Tongue (tissue), 2 donors: ENCODE results near the gene STAMBPL1. TPM values are rescaled to one million over a fixed set of nuclear protein-coding genes. Genes with fewer than 3 reads are reported as not detected.
"Not testable (repeated sequence)": the region's sequence is repeated elsewhere in the genome, so short reads cannot be mapped to it uniquely, and the experiment has no call there.

Experiments
- DNase-seq: peaks from one replicate; pipeline ENCODE4 v3.0.0-alpha.2; 2015
- total RNA-seq: library from RNA; depleted of rRNA; stranded (reverse); fragments of >200 nt; gene quantifications from one replicate; pipeline ENCODE4 v1.2.3, GENCODE V29; 2014

The STAMBPL1 gene
- 17.2 TPM for total RNA-seq

DNA sequence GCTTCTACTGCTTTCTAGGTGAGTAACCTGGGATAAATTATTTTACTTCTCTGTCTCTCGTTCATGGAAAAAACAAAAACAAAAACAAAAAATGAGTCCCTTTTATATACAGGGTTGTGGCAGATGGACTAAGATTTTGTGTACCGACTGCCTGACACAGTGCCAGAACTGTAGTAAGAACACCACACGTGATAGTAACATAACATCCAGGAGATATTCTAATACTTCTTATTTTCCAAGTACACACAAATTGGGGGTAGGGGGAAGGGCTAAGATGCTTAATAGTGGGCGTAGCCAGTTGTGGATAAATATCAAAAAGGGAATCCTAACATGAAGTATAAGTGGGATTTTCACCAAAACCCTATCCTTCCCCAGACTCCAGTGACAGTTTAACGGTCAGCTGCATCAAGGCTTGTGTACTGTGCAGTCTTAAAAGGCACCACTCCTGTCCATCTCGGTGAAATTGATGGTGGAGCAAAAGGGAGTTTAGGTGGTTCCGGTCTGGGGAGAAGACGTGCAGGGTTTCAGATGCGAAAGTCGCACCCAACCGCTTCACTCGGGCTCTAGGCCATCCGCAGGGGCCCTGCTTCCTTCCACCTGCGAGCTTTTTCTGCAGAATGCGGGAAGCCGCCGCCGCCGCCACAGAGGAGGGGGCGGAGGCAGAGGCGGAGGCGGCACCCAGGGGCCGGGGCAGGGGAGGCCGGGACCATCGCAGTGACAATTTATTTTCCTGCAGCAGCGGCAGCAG lies at the start of gene STAMBPL1:
TSS of gene STAMBPL1 (plus strand) at position 712 of the 748 bp plus-strand sequence. CDS start 21,464 bp downstream, outside the sequence.
- peak; percentile 35 for DNase-seq

DNA sequence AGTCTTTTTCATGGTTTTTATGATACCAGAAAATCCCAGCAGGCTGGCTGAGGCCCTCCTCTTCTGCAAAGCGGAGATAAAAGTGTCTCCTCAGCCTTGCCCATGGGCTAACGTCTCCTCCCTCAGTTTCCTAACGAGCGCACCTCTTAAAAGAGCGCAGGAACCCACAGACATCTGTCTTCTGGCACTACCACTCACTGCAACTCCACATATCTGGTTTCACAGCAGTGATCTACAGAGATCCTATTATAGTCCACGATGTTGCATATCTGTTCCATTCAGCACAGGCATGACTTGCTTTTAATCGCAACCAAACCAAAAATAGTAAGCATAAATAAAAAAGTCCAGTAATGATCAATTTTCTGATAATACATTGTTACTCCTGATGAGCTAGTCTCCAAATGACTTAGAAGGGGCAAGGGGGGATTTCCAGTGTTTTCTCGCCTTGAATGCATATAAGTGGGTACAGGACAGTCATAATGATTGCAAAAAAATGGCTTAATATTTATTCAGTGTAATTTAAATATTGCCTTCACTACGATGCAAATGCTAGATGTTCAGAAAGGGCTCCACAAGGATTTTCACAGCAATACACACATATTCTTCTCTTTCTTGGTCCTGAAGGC lies 49.3 kb upstream of the STAMBPL1 start:
- DNase-seq, result no peak

DNA sequence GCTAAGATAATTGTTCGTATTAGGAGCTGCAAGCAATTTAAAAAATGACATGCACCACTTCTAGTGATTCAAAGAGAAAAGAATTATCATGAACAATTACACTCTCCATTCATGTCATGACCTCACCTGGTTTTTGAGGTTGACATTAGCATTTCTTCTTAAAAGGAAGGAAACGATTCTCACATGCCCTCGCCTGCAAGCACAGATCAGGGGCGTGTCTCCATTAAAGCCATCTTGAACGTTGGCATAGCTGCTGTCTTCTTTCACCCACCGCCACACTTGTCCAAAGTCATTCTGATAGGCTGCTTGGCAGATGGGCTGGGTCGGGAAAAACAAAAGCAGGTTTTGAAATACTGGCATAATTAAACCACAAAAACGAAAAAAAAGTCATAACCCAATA lies 48.3 kb upstream of the STAMBPL1 start:
- no peak for DNase-seq

DNA sequence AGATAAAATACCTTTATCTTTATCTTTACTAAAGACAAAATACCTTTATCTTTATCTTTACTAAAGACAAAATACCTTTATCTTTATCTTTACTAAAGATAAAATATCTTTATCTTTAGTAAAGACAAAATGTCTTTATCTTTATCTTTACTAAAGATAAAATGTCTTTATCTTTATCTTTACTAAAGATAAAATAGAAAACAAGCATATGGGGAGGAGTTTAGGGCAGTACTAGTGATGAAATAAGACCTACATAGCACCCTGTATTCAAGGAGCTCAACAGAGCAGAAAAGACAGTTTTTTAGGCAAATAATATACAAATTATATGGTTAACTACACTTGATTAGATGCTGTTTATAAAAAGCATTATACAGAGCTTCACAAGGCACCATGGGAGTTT lies 47.7 kb upstream of the STAMBPL1 start:
- DNase-seq, result no peak

DNA sequence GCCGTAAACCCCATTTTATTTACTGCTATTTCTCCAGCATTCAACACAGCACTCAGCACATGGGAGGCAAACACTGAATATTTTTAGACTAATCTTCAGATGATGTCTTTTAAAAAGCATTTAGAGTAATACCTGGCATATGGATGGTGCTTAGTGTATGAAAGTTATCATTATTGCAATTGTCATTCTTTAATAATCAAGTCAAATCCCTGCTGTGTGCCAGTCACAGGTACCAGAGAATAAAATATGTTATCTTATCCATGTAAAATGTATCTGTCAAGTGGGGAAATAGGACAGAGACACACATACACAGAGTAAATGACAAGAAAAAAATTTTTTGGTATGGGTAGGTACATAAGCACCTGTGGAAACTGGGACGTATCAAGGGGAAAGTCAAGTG lies 46.9 kb upstream of the STAMBPL1 start:
- DNase-seq, result no peak

DNA sequence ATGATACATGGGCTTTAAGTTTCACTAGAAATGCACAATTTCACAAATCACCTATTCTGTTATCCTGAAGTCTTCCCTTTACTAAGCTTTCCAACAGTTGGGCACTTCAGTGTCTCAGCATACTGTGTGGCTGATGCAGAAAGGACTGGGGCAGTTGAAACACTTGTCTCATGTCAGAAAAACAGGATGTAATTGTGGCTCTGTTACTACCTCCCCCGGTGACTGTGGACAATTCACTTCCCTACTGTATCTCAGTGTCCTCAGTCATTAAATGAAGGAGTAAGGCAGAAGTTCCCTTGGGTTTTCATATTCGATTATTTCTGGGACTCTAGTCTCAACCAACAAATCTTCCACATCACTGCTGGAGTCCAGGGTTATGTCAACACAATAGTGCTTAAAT lies 46.3 kb upstream of the STAMBPL1 start:
- no peak for DNase-seq

DNA sequence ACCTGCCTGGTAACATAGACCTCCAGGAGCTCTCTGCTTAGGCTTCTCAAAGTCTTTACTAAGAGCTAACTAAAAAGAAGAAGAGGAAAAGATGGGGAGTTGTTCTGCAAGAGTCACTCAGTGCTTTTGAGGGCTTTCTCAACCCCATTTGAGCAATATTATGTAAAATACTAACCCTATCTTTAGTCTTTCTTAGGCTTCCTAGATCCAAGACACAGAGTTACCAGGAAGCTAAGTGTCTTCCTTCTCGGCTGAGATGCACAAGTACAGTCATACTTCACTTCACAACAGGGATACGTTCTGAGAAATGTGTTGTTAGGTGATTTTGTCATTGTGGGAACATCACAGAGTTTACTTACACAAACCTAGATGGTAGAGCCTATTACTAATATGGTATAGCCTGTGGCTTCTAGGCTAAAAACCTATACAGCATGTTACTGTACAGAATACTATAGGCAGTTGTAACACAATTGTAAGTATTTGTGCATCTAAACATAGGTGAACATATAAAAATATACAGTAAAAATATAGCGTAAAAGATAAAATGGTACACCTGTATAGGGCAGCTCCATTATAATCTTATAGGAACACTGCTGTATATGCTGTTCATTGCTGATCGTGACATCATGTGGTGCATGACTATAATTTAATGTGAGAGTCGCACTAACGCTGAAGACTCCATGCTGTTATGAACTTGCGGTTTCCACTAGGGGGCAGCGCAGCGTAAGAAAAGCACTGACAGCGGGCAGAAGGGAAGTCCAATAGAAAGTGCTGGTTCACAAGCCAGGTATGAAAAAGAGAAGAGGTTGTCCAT lies 44.7 kb upstream of the STAMBPL1 start:
- peak; percentile 95 for DNase-seq

DNA sequence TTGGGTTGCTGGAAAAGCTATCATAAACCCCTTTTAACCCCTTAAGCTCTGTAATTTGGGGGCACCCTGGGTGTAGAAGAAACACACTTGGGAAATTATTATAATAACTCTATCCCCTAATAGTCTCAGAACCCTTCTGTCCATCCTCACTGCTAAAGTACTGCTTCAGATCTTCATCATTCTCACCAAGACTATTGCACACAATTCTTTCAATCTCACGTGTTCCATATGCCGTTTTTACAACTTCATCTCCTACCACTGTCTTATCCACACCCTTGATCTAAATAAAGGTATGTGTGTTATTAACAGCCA lies 44.2 kb upstream of the STAMBPL1 start:
- no peak for DNase-seq

DNA sequence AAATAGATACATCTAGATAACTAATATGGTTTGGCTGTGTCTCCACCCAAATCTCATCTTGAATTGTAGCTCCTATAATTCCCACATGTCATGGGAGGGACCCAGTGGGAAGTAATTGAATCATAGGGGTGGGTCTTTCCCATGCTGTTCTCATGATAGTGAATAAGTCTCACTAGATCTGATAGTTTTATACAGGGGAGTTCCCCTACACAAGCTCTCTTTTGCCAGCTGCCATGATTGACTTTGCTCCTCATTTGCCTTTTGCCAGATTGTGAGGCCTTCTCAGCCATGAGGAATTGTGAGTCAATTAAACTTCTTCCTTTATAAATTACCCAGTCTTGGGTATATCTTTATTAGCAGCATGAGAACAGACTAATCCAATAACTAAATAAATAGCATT lies 42.4 kb upstream of the STAMBPL1 start:
- DNase-seq, result not testable (repeated sequence)

DNA sequence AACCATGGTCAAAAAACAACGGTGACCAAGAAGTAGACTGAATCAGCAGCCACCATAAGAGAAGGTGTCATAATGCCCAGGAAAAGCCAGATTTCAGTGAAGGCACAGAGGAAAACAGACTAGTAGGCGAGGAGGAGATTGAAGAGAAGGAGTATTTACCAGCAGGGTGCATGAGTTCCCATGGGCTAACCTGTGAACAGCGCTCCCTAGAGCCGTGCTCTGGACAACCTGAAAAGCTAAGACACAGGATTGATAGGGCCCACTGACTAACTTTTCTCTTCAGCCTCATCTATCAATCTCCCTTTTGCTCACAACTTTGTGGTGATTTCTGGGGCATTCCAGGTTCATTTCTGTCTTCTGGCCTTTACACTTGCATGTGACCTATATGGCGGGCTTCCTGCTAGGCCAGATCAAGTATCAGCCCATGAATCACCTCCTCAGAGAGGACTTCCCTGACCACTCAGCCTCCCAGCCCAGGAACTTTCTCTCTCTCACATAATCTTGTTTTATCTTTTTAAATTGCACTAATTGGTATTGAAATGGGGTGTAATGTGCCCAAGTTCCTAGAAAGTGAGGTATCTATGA lies 41.2 kb upstream of the STAMBPL1 start:
- no peak for DNase-seq

DNA sequence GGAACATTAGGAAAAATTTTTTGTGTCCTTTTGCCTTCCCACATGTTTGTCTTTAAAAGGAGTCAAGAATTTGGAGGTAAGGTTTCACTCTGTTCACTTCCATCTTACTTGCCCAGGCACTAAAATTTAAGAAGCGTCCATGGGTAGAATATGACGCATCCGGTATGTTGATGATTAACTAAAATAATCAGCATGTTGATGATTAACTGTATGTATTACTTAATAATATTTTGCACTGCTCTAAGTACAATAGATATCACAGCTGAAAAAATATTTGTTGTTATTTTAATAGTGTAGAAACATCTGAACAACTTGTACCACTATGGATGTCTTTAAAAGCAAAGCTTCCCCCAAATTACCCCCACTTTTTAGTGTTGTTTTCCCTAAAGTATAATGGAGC lies 39.9 kb upstream of the STAMBPL1 start:
- no peak for DNase-seq

DNA sequence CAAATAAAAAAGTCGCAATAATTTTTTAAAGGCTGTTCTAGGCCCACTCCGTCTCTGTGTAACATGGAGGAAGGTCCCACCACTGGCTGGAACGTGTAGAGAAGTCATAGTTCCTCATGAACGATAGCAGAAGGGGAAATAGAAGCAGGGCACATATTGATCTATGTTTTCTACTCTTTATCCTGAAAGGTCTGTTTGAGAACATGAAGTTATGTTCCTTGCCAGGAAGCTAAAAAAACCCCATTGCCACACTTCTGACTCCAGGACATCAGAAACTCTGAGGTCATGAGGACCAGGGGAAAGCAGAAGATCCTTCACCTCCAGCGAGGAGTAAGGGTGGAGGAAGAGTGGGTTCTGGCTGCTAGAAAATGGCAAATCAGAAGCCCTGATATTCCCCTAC lies 39.2 kb upstream of the STAMBPL1 start:
- DNase-seq, result no peak

DNA sequence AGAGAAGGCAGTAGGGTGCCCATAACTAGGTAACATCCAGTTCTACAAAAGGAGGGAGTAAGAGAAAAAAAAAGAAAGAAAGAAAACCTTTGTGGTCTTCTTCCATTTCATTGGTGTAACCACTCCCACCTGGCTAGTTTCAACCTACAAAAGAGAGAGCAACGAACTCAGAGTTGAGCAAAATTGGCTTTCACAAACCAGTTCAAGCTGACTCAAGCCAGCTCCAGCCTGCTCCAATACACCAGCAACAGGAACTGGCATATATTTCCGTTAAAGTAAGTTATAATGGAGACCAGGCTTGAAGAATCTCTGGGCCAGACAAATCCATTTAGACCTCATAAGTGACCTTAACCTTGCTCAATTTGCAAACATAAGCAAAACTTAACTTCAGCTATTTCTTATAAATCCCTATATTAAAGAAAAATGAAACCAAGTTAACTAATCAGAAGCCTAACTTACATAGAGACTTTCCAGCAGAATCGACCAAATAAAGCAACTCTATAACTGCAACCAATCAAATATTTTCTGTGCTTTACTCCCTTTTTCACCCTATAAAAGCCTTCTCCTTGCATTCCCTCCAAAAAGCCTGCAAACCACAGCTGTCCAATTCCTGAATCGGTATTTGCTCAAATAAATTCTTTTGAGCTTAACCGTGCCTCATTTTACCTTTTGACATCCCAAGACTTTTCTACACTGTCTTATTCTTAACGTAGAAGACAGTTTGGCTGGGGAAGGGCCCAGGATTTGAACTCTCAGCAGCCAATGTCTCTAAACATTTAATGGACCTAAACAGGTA lies 38.5 kb upstream of the STAMBPL1 start:
- DNase-seq, result no peak

DNA sequence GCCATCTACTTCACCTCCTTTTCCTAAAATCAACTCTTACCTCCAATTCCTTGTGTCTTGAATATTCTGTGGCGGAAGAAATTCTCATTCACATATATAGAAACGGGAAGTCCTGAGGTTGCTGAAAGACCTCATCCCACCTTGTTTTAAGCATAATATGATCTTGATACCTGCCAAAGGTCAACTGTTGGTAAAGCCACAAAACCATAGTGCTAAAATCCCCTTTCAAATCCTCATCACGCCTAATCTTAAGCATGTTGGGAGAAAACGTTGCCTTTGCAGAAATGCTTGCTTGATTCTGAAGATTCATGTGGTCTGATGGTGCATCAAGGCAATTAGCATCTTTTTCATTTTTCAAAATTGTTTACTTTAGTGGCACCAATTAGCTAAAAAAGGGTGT lies 36.9 kb upstream of the STAMBPL1 start:
- no peak for DNase-seq

DNA sequence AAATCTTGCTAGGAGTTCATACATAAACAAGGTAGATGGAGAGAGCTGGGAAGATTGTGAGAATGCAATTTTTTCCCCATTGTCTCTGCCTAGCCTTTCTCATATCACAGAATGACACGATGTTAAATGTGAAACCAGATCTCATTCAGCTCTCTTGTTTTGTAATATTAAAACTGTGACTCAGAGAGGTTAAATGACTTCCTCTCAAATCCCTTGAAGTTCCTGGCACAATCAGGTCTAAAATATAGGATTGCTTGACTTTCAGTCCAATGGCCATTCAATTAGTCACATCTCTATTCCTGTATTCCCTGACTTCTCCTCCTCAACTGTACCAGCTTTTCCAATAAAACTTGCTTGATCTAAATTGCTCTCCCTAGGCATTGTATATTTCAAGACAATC lies 31.5 kb upstream of the STAMBPL1 start:
- no peak for DNase-seq

DNA sequence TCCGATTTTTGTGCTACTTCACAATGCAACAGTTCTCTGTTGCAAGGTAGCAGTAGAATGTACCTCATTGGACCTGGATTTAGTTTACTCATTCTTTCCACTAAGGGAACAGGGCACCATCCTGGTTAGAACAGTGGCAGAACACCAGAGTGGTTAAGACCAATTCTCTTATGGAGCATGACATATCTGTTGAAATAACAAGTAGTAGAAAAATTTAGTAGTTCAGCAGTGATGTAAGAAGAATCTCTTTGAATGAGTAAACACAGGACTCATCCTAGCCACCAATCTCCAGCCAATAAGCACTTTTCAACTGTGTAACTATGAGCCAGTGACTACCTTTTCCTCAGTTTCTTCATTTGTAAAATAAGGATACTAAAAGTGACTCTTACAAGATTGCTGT lies 30.8 kb upstream of the STAMBPL1 start:
- DNase-seq, result no peak

DNA sequence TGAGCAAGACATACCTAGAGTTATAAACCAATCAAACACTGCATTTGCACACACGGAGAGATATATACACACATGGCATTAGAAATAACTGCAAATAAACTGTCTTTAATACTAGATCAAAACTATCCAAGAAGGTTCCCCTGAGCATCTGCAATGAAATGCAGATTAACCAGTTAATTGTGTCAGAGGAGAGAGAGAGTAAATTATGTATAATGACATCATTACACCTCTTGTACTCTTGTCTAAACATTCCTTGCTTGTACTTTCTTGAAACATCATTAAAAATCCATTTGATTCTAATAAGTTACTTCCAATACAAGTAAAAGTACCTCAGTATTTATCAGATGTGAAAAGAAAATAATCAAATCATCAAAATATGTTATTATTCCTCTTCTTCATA lies 29.3 kb upstream of the STAMBPL1 start:
- no peak for DNase-seq

DNA sequence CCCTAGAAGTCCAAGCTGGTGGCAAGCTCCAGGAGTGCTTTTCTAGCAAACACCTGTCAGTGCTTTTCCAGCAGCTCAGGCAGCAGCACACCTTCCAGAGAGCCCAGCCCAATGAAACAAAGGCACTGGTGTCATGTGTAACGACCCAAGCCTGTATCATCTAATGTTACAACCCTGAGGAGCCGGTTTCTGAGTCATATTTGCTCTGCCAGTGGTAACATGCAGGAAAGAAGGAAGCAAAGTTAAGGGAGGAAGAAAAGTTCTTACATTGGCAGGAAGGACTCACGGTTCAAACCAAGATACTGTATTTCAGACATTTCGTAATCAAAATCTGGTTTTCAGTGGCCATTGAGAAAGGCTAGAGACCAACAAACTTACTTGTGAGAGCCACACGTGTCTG lies 28.3 kb upstream of the STAMBPL1 start, which contains the start of gene ANKRD22:
TSS of gene ANKRD22 (minus strand) at position 139 of the 400 bp plus-strand sequence. CDS start 237 bp downstream, outside the sequence.
- peak; percentile 60 for DNase-seq

DNA sequence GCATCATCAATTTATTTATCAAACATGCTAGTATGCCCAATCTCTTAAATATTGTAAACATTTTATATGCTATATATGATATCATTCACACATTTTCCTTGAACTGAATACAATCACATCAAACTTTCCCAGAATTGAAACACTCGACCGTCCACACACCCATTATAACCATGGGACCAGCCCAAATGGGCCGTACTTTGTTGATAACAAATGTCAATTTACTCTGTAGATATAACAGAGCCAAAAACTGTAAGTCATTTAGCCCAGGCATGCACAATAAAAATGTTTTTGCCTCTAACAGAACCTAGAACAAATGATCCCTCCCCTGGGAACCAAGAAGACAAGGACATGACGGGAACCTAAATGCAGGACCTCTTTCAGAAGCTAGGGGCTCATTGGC lies 27.7 kb upstream of the STAMBPL1 start:
- no peak for DNase-seq

DNA sequence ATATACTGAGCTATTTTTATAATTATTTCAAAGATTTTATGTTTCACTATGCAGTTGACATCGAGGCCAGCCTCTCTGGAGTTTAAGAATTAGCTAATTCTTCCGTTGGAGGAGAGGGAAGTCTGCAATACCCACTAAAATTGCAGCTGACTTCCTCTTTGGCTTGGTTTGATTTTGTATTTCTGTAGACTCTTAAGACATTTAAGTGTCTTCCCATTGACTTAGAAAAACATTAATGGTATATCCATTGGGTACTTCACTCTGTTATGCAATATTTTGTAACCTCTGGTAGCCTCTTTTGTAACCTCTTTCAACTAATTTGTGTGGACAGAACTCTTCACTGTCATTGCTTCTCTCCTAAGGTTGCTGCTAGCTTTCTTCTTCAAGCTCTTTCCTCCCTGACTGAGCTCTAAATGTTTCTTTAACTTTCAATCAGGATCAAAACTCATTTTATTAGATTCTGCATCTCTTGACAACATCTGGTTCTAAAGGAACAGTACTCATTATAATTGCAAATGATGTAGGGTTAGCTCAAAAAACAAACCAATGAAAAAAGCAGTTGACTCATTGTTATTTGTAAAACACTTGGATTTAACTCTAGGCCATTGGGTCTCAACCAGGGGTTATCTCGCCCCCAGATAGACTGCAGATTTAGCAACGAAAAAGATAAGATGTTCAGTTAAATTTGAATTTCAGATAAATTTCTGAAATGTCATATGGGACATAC lies 26.7 kb upstream of the STAMBPL1 start:
- DNase-seq, result no peak

DNA sequence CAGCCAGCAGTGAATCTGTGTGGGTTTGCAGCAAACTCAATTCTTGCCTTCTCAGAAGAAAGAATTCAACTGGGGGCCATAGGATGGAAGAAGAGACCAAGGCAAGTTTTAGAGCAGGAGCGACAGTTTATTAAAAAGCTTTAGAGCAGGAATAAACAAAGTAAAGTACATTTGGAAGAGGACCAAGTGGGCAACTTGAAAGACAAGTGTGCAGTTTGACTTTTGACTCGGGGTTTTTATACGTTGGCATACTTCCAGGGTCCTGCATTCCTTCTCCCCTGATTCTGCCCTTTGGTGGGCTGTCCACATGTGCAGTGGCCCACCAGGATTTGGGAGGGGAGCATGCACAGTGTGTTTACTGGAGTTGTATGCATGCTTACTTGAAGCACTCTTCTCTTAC lies 25.4 kb upstream of the STAMBPL1 start:
- no peak for DNase-seq
